ENCODE measurements around the gene SFXN5.
"Not testable (repeated sequence)": the region's sequence is repeated elsewhere in the genome, so short reads cannot be mapped to it uniquely, and the experiment has no call there.

The SFXN5 gene

GRCh38 chr2:73078457-73079411 lies 7.2 kb upstream of the SFXN5 start:
- no peak for DNase-seq (ENCODE audit: low read depth)

DNA sequence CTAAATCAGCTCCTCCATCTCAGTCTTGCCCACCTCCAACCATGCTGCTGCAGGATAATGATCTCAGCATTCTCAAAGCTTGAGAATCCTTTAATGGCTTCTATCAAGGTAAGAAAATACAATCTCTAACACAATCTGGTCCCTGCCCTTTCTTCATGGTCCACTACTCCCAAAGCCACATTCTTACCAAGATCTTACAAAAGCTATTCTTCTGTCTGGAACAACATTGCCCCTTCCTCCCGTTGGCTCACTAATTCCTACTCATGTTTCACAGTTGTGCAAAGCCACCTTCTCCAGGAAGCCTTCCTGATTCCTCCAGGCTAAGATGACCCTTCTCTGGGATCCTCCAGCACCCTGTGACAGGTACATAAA lies 5.9 kb upstream of the SFXN5 start:
- no peak for DNase-seq (ENCODE audit: low read depth)

DNA sequence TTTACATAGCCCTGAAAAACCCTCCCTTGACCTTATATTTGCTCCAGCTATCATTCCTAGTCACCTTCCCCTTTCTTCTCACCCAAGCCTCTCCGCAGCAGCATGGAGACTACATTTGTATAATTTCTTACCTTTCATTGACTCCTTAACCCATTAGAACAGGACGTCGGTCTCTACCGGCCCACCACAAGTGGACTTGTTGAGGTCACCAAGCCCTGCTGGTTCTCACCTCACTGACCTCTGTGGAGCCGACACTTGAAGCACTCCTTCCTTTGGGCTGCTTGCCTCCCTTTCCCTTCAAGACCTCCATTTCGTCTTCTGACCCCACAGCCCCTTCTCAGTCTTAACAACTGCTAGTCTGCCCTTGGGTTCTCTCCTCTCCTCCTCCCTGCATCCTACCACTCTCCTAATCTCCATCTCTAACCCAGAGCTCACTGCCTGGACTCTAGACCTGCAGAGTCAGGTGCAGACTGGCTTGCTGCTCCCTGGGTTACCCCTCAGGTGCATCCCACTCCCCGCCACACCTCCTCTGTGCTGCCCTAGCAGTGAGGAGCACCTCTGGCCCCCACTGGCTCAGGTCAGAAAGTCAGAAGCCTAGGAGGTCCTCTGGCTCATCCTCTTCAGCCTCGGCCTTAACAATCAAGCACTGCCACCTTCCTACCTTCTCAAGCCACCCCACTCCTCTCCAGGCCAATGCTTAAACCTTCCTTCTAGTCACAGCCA lies 5.3 kb upstream of the SFXN5 start:
- no peak for DNase-seq (ENCODE audit: low read depth)

DNA sequence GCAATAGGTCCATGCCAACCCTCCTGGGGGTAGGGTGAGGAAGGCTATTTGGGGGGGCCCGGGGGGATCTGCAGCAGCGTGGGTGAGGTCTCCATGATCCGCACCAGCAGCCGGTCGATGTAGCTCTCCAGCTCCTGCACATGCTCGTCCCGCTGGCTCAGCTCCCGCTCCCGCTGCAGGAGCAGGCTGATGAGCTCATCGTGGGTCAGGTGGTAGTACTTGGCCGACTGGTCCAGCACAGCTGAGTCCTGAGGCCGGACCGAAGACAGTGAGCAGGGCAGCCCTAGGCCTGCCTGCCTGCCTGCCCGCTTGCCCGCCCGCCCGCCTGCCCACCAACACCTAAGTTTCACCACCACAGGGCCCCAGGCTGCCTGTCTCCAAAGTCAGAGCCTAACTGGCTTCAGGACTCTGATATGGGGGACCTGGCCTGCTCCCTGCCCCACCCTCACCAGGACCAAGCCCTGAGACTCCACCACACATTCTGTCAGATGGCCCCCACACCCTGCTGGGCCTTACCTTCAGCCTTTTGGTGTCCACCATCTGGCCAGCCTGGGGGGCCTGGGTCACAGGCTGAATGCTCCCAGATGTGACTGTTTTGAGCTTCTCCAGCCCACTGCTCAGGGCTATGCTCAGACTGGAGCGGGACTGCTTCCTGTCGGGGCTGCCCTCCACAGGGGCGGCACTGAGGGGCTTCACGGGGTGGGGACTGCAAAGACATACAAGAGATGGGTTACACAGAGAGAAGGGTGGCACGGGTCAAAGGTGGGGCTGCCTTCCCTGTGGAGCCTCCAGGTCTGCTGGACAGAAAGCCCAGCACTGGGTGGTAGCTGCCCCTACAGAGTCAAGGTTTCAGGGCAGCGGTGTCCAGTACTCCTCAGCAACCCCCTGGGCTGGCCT lies 4.2 kb upstream of the SFXN5 start:
- no peak for DNase-seq (ENCODE audit: low read depth)

- no peak for DNase-seq (ENCODE audit: low read depth)
Measured at GRCh38 chr2:73074110-73075069, 2.9 kb upstream of the SFXN5 start.

GRCh38 chr2:73072416-73072815 lies 904 bp upstream of the SFXN5 start:
- DNase-seq (ENCODE audit: low read depth): no peak

DNA sequence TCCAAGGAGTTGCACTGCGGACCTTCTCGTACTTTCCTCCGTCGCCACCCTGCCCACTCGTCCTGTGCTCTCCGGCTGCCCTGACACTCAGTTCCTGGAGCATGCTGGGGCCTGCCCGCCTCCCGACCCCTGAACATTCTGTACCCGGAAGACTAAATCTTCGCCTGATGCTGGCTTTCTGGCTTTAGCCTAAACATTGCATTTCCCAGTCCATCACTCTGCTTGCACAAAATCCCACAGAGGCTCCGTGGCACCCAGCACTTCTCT lies 550 bp upstream of the SFXN5 start:
- DNase-seq (ENCODE audit: low read depth): no peak

DNA sequence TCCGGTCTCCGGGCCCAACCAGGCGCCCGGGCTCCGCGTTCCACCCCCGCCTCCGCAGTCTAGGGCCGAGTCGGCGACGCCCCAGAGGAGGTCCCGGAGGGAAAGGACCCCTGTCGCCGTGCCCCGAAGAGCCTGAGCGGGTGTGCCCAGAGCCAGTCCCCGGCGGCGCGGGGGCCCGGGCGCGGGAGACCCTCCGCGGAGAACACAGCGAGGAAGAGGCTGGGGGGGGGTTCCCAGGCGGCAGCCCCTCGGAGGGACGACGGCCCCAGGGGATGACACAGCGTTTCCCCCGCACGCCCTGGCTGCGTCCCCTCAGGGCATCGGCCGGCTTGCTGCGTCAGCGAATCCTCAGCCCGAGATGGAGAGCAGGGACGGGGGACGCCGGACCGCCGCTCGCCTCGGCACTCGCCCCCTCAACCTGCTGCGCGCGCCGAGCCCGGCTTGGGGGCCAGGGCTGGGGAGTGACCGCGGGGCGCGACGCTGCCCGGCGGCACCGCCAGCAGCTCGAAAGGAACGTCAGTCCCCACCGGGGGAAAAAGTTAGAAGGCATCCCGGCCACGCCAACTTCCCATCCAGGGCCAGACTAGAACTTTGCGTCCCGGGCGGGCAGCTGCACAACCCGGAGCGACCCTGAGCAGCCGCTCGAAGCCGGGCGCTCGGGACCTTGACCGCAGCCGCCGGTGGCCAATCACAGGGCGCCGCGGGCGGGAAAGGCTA lies 711 bp downstream of the SFXN5 start:
- no peak for DNase-seq (ENCODE audit: low read depth)

DNA sequence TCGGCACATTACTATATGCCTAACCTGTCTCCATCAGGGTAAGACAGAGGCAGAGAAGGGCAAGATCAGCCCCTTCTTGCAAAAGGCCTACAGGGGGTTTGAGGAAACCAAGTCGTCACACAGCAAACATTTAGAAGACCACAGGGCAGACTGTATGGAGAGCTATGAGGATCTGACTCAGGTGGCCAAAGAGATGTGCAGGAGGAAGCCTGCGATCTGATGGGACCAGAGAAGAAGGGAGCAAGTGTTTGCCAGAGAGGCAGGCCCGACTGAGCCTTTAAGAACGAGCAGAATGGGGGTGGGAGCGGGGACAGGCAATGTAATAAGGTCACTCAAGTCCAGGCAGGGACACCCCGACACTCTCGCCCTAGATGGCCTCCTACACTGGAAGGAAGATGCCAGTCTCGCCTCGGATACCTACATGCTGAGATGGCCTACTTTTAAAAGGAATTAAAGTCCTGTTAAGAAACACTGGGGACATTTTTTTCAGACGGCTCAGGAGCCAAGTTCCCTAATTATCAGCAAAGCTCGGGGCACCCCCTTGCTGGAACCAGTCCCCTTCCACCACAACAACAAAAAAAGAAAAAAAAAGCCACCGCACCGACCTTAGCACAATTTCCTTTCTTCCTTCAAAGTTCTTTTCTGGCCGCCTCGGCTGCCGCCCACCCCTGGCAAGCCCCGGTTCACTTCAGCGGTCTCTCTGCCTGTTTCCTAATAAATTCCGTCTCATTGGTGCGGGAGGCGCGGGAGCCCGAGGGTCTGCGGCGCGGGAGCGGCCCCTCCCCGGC lies 1.5 kb downstream of the SFXN5 start:
- DNase-seq (ENCODE audit: low read depth): no peak

DNA sequence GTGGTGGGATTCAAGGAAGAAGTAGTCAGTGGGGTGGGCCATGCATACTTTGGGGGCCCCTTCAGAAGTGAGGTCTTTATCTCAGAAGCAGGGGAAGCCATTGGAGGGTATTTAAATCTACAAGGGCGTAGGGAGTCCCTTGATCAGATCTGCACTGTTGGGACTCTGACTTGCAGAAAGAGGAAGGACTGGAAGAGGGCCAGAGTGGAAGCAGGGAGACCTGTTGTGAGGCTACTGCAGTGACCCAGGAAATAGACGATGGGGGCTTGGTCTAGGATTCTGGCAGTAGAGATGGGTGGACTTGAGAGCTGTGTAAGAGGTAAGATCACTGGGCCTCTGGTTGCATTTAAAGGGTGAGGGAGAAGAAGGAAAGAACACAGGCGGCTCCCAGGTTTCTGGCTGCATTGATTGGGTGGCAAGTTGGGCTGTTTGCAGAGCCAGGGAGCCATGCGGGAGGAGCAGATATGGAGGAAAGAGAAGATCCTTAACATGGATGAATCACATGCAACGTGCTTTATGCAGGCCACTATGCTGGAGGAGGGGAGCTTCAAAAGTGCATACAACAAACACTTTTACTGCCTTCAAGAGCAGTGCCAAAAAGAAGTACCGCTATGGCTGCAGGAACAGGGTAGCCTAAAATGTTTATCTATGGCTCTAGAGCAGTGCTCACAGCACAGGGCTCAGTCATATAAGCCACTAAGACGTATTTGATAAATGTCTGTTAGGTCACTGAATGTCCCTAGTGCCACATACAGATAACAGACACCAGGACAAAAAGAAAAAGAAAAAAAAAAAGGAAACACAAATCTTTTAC lies 2.3 kb downstream of the SFXN5 start:
- DNase-seq (ENCODE audit: low read depth): no peak

GRCh38 chr2:73068147-73068546 lies 3.4 kb downstream of the SFXN5 start:
- no peak for DNase-seq (ENCODE audit: low read depth)

DNA sequence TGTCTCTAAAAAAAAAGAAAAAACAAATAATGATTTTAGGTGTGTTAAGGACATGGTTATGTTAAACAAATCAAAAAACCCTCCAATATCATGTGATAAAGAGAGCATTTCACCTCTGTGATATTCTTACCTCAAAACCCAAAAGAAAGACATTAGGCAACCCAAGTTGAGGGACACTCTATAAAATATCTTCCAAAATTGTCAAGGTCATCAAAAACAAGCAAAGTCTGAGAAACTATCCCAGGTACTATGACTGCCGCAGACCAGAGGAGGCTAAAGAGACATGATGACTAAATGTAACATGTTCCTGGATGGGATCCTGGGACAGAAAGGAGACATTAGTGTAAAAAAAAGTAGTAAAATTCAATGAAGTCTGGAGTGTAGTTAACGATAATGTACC lies 4.5 kb downstream of the SFXN5 start:
- no peak for DNase-seq (ENCODE audit: low read depth)

DNA sequence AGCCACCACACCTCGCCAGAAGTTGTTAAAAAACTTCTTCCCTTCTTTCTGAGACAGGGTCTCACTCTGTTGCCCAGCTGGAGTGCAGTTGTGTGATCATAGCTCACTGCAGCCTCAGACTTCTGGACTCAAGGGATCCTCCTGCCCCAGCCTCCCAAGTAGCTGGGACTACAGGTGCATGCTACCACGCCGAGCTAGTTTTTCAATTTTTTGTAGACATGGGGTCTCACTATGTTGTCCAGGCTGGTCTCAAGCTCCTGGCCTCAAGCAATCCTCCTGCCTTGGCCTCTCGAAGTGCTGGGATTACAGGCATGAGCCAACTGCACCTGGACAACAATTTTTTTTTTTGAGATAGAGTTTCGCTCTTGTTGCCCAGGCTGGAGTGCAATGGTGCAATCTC lies 6.4 kb downstream of the SFXN5 start:
- not testable (repeated sequence) for DNase-seq (ENCODE audit: low read depth)

GRCh38 chr2:73063909-73064875 lies 7.3 kb downstream of the SFXN5 start:
- no peak for DNase-seq (ENCODE audit: low read depth)

GRCh38 chr2:73063472-73063871 lies 8.0 kb downstream of the SFXN5 start:
- DNase-seq (ENCODE audit: low read depth): no peak

DNA sequence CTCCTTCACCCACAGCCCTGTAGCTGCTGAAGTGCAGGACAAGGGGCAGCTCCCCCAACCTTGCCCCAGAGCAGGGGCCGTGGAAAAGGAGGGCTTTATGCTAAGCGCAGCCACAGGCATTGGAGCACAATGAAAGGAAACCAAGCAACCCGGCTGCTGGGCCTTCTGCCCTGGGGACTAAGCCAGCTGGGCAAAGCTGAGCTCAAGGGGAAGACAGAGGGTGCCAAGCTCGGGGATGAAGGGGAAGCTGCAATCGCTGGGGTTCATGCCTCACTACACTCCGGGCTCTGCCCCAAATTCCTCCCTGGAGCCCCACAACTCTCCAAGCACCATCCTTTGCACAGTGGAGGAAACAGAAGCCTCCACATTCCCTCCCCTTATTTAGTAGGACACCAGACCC lies 12.4 kb downstream of the SFXN5 start:
- DNase-seq (ENCODE audit: low read depth): no peak

DNA sequence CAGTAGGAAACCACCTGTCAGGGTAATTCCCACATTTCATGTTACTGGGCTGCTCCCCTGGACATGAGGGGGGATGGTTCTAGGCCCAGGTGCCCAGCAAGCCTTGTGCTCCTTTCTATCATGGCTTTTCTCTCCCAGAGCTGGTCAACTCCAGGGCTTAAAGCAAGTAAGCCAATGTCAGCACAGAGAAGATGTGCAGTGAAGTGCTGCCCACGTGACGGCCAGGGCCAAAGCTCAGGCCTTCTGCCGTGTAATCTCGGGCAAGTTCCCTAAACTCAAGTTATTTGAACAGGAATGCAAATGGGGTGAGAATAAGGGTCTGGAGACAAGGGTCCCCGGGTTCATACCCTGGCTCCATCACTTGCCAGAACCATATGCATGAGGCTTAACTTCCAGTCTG lies 16.5 kb downstream of the SFXN5 start:
- no peak for DNase-seq (ENCODE audit: low read depth)

All from stimulated activated CD8-positive, alpha-beta memory T cell treated with anti-CD3 and anti-CD28 coated beads, Interleukin-15, amount 100 ng/mL, for 1 hour (primary cell).